GM12872 (cell line): ENCODE measurements around the gene ATP13A5.

ENCODE experiments used
- TF ChIP-seq, protein P1 (sequence below): IDR thresholded peaks from 3 replicates; pipeline ENCODE4 v1.5.1; 2011; ENCODE audit warnings: low read depth, mild to moderate bottlenecking, low read length, moderate library complexity; ENCODE audit not compliant: insufficient read depth

ATP13A5 gene

DNA sequence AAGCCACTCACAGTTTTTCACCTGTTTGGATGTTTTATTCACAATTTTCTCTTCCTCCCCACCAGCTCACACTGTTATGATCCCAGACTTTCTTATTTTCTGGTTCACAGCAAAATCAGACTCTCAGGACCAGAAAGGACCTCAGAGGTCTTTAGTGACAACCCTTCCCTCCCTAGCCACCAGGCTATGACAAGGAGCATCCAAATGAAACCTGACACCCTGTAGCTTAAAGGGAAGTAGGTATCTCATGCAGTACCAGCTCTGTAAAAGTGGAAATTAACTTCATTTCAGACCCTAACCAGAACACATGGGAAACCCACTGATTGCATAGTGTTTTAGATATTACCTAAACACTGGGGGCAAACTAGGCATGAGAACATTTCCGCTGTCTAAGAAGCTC is 45.3 kb downstream of the ATP13A5 start:
- TF ChIP-seq, protein P1, sequence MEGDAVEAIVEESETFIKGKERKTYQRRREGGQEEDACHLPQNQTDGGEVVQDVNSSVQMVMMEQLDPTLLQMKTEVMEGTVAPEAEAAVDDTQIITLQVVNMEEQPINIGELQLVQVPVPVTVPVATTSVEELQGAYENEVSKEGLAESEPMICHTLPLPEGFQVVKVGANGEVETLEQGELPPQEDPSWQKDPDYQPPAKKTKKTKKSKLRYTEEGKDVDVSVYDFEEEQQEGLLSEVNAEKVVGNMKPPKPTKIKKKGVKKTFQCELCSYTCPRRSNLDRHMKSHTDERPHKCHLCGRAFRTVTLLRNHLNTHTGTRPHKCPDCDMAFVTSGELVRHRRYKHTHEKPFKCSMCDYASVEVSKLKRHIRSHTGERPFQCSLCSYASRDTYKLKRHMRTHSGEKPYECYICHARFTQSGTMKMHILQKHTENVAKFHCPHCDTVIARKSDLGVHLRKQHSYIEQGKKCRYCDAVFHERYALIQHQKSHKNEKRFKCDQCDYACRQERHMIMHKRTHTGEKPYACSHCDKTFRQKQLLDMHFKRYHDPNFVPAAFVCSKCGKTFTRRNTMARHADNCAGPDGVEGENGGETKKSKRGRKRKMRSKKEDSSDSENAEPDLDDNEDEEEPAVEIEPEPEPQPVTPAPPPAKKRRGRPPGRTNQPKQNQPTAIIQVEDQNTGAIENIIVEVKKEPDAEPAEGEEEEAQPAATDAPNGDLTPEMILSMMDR = no peak

DNA sequence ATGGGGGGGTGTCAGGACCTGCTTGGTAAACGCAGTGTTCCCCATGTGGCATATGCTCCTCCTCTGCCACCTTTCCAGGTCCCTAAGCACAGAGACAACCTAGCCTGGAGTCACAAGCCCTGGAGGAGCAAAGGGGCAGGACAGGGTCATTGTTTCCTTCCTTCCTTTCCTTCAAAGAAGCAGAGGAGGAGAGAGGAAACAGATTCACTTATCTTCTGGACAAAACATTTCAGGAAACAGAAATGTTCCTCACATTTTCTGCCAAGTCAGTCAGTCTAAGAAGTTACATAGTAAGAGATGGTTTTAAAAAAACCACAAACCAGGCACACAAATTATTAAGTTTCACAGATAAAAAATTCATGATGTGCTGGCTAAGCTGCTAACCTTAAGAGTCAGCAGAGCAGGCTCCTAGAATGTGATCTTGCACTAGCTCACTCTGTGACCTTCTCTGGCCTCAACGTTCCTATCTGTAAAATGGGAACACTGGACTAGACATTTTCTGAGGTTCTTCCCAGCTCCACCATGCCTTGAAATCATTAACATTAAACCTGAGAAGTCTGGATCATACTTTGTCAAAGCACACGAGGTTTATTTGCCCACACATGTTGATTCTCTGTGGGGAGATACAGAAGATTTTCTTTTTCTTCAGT is 47.9 kb downstream of the ATP13A5 start:
- TF ChIP-seq, protein P1 = no peak

- TF ChIP-seq, protein P1 = no peak
Measured at GRCh38 chr3:193317682-193318300, 60.8 kb downstream of the ATP13A5 start.

- TF ChIP-seq, protein P1 = no peak
Measured at GRCh38 chr3:193314161-193314560, 64.4 kb downstream of the ATP13A5 start.

- TF ChIP-seq, protein P1 = no peak
Measured at GRCh38 chr3:193313061-193313958, 65.2 kb downstream of the ATP13A5 start.

- TF ChIP-seq, protein P1 = no peak
Measured at GRCh38 chr3:193310914-193311723, 67.4 kb downstream of the ATP13A5 start.
